ENCODE measurements around the gene DRICH1.

DRICH1 gene

GRCh38 chr22:23609983-23610781 is 21.9 kb downstream of the DRICH1 start:
- Mint-ChIP-seq H3K36me3 (ENCODE audit: low read depth) (no peaks in the 10 kb centered on the region), H3K27me3 (ENCODE audit: low read depth, poor library complexity) (peaks cover 35% of the 10 kb centered on the region), H3K9me3 (no peaks in the 10 kb centered on the region), H3K4me3 (no peak overlapping the region), H3K4me1 (no peaks in the 10 kb centered on the region), H3K27ac (no peak overlapping the region)
- no peak for DNase-seq
- TF ChIP-seq CTCF (IDR thresholded peaks at IDR 0.05) = no peak

- H3K27me3 Mint-ChIP-seq (ENCODE audit: low read depth, poor library complexity) = peaks cover 31% of the 10 kb centered on the region
- peak; percentile 85 for DNase-seq
- no peak for TF ChIP-seq CTCF (IDR thresholded peaks at IDR 0.05)
- H3K27ac Mint-ChIP-seq = no peak overlapping the region
- H3K4me3 Mint-ChIP-seq = no peak overlapping the region
- no peaks in the 10 kb centered on the region for H3K9me3 Mint-ChIP-seq
- H3K4me1 Mint-ChIP-seq = no peaks in the 10 kb centered on the region
- H3K36me3 Mint-ChIP-seq (ENCODE audit: low read depth) = no peaks in the 10 kb centered on the region
Measured at GRCh38 chr22:23608583-23608982, 23.5 kb downstream of the DRICH1 start.

DNA sequence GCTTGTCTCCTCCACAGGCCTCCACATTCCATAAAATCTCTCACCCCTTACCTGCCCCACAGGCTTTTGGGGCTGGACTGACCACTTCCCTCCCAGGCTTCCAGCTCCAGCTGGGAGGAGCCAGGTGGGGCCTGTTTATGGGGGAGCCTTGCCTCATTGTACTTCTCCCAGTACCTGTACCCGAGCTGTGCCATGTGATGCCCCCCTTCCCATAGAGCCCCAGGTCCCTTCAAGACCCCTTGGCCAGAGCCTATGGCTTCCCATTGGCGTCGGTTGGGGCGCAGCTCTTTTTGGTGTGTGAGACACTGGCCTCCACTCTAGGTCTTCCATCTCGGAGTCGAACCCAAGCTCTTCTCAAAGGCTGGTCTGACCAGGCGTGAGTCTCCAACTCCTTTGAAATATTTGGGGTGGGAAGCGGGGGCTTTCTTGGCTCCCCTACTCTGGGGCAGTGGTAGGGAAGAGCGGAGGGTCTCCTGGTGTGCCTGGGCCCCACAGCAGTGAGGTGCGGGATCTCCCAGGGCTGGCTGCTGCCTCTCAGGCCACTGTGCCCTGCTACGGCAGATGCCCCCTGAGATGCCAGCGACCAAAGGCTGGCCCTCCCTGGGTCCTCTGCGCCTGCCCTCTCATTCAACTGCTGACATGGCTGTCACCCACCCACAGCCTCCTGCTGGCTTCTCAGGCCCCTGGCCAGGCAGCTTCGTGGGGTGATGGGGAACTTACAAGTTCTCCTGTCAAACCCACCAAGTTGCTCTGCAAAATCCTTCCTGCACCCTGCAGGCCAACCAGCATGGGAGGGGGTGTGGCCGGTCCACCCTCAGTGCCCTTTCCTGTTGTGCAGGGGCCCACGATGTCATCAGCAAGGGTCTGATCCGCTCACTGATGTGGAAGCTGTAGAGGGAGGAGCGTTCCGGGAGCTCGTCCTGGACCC is 25.7 kb downstream of the DRICH1 start:
- no peak for TF ChIP-seq CTCF (IDR thresholded peaks at IDR 0.05)
- no peaks in the 10 kb centered on the region for H3K4me1 Mint-ChIP-seq
- no peaks in the 10 kb centered on the region for H3K36me3 Mint-ChIP-seq (ENCODE audit: low read depth)
- H3K27me3 Mint-ChIP-seq (ENCODE audit: low read depth, poor library complexity) = peaks cover 30% of the 10 kb centered on the region
- no peak overlapping the region for H3K27ac Mint-ChIP-seq
- no peak overlapping the region for H3K4me3 Mint-ChIP-seq
- DNase-seq = no peak
- H3K9me3 Mint-ChIP-seq = no peaks in the 10 kb centered on the region

DNA sequence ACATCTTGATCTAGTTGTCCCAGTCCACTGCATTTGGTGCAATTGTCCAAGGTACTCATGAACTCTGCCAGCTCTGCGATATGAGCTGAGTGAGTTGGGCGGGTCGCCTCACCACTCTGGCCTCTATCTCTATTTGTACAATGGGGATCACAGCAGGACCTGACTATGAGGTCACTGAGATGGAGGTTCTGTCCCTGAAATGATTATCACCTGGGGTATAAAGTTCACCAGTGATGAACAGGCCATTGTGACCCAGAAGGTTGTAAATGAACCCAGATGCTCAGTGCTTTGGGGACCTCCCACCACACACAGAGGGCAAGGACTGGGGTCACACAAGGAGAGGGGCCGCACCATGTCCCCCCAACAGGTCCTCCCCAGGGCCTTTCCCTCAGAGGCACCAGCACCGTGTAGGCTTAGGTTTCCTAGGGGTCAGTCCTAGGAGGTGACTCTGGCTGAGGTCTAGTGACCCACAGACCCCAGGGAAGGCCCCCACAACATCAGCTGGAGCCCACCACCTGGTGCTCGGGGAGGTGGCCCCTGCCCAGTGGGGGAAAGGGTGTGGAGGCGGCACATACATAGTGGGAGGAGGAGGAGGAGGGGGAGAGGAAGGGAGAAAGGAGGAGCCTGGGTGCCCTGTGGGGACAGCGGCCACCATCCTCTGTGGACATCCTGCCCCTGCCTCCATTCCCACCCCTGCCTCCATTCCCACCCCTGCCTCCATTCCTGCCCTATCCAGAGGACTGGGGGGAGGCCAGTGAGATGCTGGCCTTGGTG is 27.0 kb downstream of the DRICH1 start:
- no peak for TF ChIP-seq CTCF (IDR thresholded peaks at IDR 0.05)
- H3K36me3 Mint-ChIP-seq (ENCODE audit: low read depth) = no peaks in the 10 kb centered on the region
- H3K4me3 Mint-ChIP-seq = no peak overlapping the region
- H3K27ac Mint-ChIP-seq = no peak overlapping the region
- no peak for DNase-seq
- H3K27me3 Mint-ChIP-seq (ENCODE audit: low read depth, poor library complexity) = peaks cover 40% of the 10 kb centered on the region
- H3K9me3 Mint-ChIP-seq = no peaks in the 10 kb centered on the region
- H3K4me1 Mint-ChIP-seq = no peaks in the 10 kb centered on the region

GRCh38 chr22:23603266-23603665 is 28.9 kb downstream of the DRICH1 start:
- Mint-ChIP-seq H3K4me1 (no peaks in the 10 kb centered on the region), H3K27ac (no peak overlapping the region), H3K36me3 (ENCODE audit: low read depth) (no peaks in the 10 kb centered on the region), H3K27me3 (ENCODE audit: low read depth, poor library complexity) (peaks cover 30% of the 10 kb centered on the region), H3K9me3 (no peaks in the 10 kb centered on the region), H3K4me3 (no peak overlapping the region)
- no peak for DNase-seq
- no peak for TF ChIP-seq CTCF (IDR thresholded peaks at IDR 0.05)

Measured in nephron progenitor cell (in vitro differentiated cells).